Thyroid gland (tissue), 4 donors: ENCODE measurements around the gene TTN.

Experiments
- POLR2A ChIP-seq, 2 donors: fragments of 450-650 bp; IDR thresholded peaks; one replicate each; pipeline ENCODE4 v1.6.1; 2017; ENCODE audit warnings: antibody characterized with exemption in 2 of 2, mild to moderate bottlenecking in 2 of 2, moderate library complexity in 1 of 2
- TF ChIP-seq, protein P1 (sequence below), 6 experiments: fragments of 200-600 bp in 3 of 6; fragments of 450-650 bp in 3 of 6; sonication (generic) in 3 of 6; IDR thresholded peaks; one replicate each; pipeline ENCODE4 v1.5.1; 2016 to 2019; ENCODE audit warnings: antibody characterized with exemption in 6 of 6, mild to moderate bottlenecking in 2 of 6, inconsistent platforms in 1 of 6, moderate library complexity in 1 of 6

DNA sequence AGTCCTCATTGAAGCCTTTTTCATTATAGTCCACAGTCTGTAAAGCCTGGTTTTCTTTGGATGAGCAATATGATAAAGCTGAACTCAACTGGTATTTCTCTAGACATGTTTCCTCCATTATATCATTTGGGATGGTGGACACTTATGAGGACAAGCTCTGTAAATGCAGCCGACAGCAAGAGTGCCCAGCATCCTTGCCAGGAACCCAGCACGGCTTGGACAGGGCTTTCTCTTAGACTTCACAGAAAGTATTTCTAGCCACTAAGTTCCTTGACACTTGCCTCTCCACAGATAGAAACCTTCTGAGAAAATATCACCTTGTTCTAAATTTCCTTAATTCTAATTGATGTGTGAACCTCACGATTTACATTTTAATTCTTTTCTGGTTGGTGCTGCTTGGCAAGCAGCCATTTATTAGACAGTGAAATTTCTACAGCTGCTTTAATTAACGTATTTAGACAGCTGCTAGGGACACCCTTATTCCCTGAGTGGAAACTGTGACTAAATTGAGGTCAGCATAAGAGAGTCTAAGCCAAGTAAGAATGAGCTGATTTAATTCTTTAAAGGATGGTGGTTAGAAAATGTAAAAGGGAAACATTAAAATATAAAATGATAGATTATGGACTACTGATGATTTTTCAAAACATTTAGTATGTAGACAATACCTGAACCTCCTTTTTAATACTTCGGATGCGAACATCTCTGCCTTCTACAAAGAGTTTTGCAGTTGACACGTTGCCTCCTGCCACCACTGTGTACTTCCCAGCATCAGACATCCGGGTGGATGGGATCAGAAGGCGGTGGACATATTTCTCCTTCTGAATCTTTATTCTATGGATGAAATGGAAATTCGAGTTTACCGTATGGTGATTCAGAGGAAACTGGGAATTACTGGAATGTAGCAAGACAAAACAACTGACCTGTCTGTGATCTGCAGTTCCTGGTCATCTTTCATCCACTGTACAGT is 39.8 kb downstream of the TTN start:
- TF ChIP-seq, protein P1, sequence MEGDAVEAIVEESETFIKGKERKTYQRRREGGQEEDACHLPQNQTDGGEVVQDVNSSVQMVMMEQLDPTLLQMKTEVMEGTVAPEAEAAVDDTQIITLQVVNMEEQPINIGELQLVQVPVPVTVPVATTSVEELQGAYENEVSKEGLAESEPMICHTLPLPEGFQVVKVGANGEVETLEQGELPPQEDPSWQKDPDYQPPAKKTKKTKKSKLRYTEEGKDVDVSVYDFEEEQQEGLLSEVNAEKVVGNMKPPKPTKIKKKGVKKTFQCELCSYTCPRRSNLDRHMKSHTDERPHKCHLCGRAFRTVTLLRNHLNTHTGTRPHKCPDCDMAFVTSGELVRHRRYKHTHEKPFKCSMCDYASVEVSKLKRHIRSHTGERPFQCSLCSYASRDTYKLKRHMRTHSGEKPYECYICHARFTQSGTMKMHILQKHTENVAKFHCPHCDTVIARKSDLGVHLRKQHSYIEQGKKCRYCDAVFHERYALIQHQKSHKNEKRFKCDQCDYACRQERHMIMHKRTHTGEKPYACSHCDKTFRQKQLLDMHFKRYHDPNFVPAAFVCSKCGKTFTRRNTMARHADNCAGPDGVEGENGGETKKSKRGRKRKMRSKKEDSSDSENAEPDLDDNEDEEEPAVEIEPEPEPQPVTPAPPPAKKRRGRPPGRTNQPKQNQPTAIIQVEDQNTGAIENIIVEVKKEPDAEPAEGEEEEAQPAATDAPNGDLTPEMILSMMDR (IDR thresholded peaks at IDR 0.05) = no peak
- TF ChIP-seq POLR2A (IDR thresholded peaks at IDR 0.05) = no peak
